GM06990 (cell line): Measurements from ENCODE around the gene CST5.
"Not testable (repeated sequence)": the region's sequence is repeated elsewhere in the genome, so short reads cannot be mapped to it uniquely, and the experiment has no call there.

Experiments used
- DNase-seq: peaks from one replicate; pipeline ENCODE4 v3.0.0-alpha.2; 2011; ENCODE audit not compliant: insufficient read length; ENCODE audit errors: extremely low read depth
- H3K27me3 ChIP-seq: replicated peaks from 2 replicates; pipeline ENCODE4 v1.6.0; 2011; ENCODE audit warnings: low read length; ENCODE audit not compliant: control insufficient read depth, insufficient read depth
- H3K36me3 ChIP-seq: 2 replicates; pipeline ENCODE4 v1.5.1; 2011; ENCODE audit warnings: low read length; ENCODE audit not compliant: control insufficient read depth, insufficient read depth
- H3K4me3 ChIP-seq: replicated peaks from 2 replicates; pipeline ENCODE4 v1.5.1; 2011; ENCODE audit warnings: low read depth, mild to moderate bottlenecking, control low read depth, low read length
- CTCF ChIP-seq: IDR thresholded peaks from 2 replicates; pipeline ENCODE4 v1.5.1; 2011; ENCODE audit warnings: low read length, control low read depth, mild to moderate bottlenecking, inconsistent platforms; ENCODE audit not compliant: insufficient read depth, poor library complexity, severe bottlenecking

Gene CST5

GRCh38 chr20:23909390-23909789 lies 29.8 kb upstream of the CST5 start:
- no peak for TF ChIP-seq CTCF
- Histone ChIP-seq H3K36me3 (no peaks in the 10 kb centered on the region), H3K4me3 (no peak overlapping the region), H3K27me3 (peaks cover 1% of the 10 kb centered on the region; the same call in 1 of the 2 replicates)
- DNase-seq, result no peak

GRCh38 chr20:23907579-23907978 lies 28.0 kb upstream of the CST5 start:
- Histone ChIP-seq H3K4me3 (no peak overlapping the region), H3K27me3 (peaks cover 1% of the 10 kb centered on the region; the same call in 1 of the 2 replicates), H3K36me3 (no peaks in the 10 kb centered on the region)
- TF ChIP-seq CTCF, result no peak
- DNase-seq, result no peak

- DNase-seq, H3K36me3 ChIP-seq, H3K4me3 ChIP-seq, H3K27me3 ChIP-seq: not testable (repeated sequence)
Observed at GRCh38 chr20:23902396-23902795, 22.8 kb upstream of the CST5 start.

GRCh38 chr20:23890867-23891266 lies 11.3 kb upstream of the CST5 start:
- DNase-seq, result not testable (repeated sequence)

GRCh38 chr20:23889775-23890187 lies 10.2 kb upstream of the CST5 start:
- H3K27me3 ChIP-seq, result no peaks in the 10 kb centered on the region; the same call in 1 of the 2 replicates
- no peak overlapping the region for H3K4me3 ChIP-seq
- peak; percentile 69 for TF ChIP-seq CTCF
- no peaks in the 10 kb centered on the region for H3K36me3 ChIP-seq
- DNase-seq, result peak; percentile 12

More at GRCh38 chr20:23890867-23891266, 11.3 kb upstream of the CST5 start:
- H3K4me3 ChIP-seq, H3K27me3 ChIP-seq, H3K36me3 ChIP-seq: not testable (repeated sequence)

- DNase-seq, result no peak
- Histone ChIP-seq H3K4me3 (no peak overlapping the region), H3K27me3 (no peaks in the 10 kb centered on the region; the same call in 1 of the 2 replicates), H3K36me3 (no peaks in the 10 kb centered on the region)
- TF ChIP-seq CTCF, result no peak
Observed at GRCh38 chr20:23887856-23888255, 8.3 kb upstream of the CST5 start.

- no peak for DNase-seq
- TF ChIP-seq CTCF, result no peak
- H3K27me3 ChIP-seq, result no peaks in the 10 kb centered on the region
- no peaks in the 10 kb centered on the region for H3K36me3 ChIP-seq
- no peak overlapping the region for H3K4me3 ChIP-seq
Observed at GRCh38 chr20:23884771-23885162, 5.2 kb upstream of the CST5 start.
